Activated T-cell treated with anti-CD3 and anti-CD28 coated beads for 48 hours (primary cell): ENCODE results near the gene FANCD2OS.
"Not testable (repeated sequence)": the region's sequence is repeated elsewhere in the genome, so short reads cannot be mapped to it uniquely, and the experiment has no call there.

Source experiments
- DNase-seq: peaks from one replicate; pipeline ENCODE4 v3.0.0-alpha.2; 2020; ENCODE audit warnings: low read depth

The FANCD2OS gene

GRCh38 chr3:10091387-10091786 lies 16.7 kb downstream of the FANCD2OS start:
- DNase-seq: not testable (repeated sequence)

DNA sequence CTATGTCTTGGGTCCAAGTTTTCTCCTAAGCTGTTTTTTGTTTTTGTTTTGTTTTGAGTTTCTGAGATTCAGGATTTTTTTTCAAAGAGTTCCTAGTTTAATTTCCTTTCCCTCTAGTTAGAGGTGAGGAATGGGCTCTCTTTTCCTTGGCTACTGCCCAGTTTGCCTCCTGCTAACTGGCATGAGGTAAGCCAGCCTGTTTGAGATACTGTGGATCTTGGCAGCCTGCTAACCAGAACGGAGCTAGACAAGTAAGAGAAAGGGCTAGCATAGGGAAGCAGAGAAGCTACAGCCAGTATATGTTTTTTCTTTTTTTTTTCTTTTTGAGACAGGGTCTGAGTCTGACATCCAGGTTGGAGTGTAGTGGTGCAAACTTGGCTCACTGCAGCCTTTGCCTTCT lies 17.3 kb downstream of the FANCD2OS start:
- DNase-seq: not testable (repeated sequence)

DNA sequence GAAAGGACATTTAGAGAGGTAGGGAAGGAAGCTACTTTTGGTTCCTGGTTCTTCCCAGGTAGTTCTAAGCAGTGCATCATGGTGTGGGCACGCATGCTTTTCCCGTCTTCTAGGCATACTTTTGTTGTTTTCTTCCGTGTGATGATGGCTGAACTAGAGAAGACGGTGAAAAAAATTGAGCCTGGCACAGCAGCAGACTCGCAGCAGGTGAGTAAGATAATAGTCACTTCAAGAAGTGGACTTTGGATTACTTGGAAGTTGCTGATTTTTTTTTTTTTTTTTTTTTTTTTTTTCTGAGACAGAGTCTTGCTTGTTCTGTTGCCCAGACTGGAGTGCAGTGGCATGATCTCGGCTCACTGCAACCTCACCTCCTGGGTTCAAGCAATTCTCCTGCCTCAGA lies 17.9 kb downstream of the FANCD2OS start:
- DNase-seq: no peak

GRCh38 chr3:10088256-10088655 lies 19.8 kb downstream of the FANCD2OS start:
- no peak for DNase-seq

- no peak for DNase-seq
Observed at GRCh38 chr3:10085738-10086137, 22.3 kb downstream of the FANCD2OS start.

DNA sequence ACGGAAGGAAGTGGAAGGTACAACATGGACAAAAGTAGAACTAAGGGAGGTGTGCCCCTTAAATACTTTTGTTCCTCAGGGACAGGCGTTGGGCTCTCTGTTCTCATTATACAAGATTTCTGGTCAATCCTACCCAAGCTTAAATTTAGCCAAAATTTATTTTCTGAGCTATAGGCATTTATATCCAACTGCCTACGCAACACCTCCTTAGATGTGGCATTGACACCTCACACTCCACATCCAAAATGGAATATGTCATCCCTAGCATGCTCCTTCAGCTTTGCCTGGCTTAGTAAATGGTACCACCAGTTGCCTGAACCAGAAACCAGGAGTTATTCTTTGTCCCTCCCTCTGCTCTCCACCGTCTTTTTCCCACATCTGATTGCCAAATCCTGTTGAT lies 26.2 kb downstream of the FANCD2OS start:
- no peak for DNase-seq

GRCh38 chr3:10074666-10075065 lies 33.4 kb downstream of the FANCD2OS start:
- no peak for DNase-seq

DNA sequence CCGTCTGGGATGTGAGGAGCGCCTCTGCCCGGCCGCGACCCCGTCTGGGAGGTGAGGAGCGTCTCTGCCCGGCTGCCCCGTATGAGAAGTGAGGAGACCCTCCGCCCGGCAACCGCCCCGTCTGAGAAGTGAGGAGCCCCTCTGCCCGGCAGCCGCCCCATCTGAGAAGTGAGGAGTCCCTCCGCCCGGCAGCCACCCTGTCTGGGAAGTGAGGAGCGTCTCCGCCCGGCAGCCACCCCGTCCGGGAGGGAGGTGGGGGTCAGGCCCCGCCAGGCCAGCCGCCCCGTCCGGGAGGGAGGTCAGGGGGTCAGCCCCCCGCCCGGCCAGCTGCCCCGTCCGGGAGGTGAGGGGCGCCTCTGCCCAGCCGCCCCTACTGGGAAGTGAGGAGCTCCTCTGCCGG lies 38.0 kb downstream of the FANCD2OS start:
- not testable (repeated sequence) for DNase-seq

GRCh38 chr3:10055097-10055496 lies 53.0 kb downstream of the FANCD2OS start:
- no peak for DNase-seq
